Breast epithelium (tissue), 3 donors: ENCODE measurements around the gene SCTR.

Source experiments
- POLR2A ChIP-seq: fragments of 450-650 bp; IDR thresholded peaks from one replicate; pipeline ENCODE4 v1.6.1; 2016; ENCODE audit warnings: antibody characterized with exemption, mild to moderate bottlenecking, moderate library complexity
- POLR2AphosphoS5 ChIP-seq, 3 donors: sonication (generic); formaldehyde crosslinking; IDR thresholded peaks; one replicate each; pipeline ENCODE4 v1.6.1; 2017; ENCODE audit warnings: antibody characterized with exemption in 3 of 3
- TF ChIP-seq, protein P1 (sequence below), 3 donors: fragments of 450-650 bp; IDR thresholded peaks; one replicate each; pipeline ENCODE4 v1.5.1; 2016 to 2017; ENCODE audit warnings: antibody characterized with exemption in 3 of 3, mild to moderate bottlenecking in 3 of 3, moderate library complexity in 3 of 3

DNA sequence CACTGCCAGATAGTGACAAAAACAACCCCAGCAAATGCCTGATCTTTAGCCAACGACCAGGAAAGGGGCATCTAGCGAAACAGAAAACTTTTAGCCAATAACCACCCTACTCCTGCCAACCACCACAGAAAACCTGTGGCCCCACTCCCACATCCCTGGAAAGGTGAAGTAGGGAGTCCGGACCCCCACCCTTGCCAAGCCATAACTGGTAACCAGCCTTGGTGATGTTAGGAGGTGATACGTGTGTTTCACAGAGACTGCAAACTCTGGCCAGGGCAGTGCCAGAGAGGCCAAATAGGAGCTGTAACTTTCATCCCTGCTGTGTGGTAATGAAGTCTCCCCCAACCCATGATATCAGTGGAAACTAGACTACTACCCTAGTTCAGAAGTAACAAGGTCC lies 27.6 kb downstream of the SCTR start:
- TF ChIP-seq, protein P1, sequence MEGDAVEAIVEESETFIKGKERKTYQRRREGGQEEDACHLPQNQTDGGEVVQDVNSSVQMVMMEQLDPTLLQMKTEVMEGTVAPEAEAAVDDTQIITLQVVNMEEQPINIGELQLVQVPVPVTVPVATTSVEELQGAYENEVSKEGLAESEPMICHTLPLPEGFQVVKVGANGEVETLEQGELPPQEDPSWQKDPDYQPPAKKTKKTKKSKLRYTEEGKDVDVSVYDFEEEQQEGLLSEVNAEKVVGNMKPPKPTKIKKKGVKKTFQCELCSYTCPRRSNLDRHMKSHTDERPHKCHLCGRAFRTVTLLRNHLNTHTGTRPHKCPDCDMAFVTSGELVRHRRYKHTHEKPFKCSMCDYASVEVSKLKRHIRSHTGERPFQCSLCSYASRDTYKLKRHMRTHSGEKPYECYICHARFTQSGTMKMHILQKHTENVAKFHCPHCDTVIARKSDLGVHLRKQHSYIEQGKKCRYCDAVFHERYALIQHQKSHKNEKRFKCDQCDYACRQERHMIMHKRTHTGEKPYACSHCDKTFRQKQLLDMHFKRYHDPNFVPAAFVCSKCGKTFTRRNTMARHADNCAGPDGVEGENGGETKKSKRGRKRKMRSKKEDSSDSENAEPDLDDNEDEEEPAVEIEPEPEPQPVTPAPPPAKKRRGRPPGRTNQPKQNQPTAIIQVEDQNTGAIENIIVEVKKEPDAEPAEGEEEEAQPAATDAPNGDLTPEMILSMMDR (IDR thresholded peaks at IDR 0.05) = no peak
- TF ChIP-seq POLR2AphosphoS5 (IDR thresholded peaks at IDR 0.05) (no peak), POLR2A (no peak)
